Upper lobe of left lung (tissue), 4 donors: ENCODE results near the gene HDAC7.

Source experiments
- CTCF ChIP-seq, 6 experiments: fragments of 450-650 bp in 4 of 6; fragments of 200-600 bp in 2 of 6; sonication (generic) in 2 of 6; IDR thresholded peaks; one replicate each; pipeline ENCODE4 v1.5.1; 2016 to 2019; ENCODE audit warnings: antibody characterized with exemption in 6 of 6
- EP300 ChIP-seq, 4 donors: sonication (generic); formaldehyde crosslinking; IDR thresholded peaks; one replicate each; pipeline ENCODE4 v1.5.1; 2017; ENCODE audit warnings: antibody characterized with exemption in 4 of 4, control low read depth in 2 of 4
- POLR2AphosphoS5 ChIP-seq, 2 donors: sonication (generic); formaldehyde crosslinking; IDR thresholded peaks; one replicate each; pipeline ENCODE4 v1.5.1; 2017; ENCODE audit warnings: antibody characterized with exemption in 2 of 2

GRCh38 chr12:47845081-47845480, 25.4 kb upstream of the HDAC7 start:
- no peak for TF ChIP-seq CTCF (IDR thresholded peaks at IDR 0.05)
- TF ChIP-seq POLR2AphosphoS5 (IDR thresholded peaks at IDR 0.05) = no peak
- TF ChIP-seq EP300 (IDR thresholded peaks at IDR 0.05) = no peak
